CD4-positive, CD25-positive, alpha-beta regulatory T cell (primary cell): ENCODE data around the gene DNAJC22. TPM values are rescaled to one million over a fixed set of nuclear protein-coding genes. Genes with fewer than 3 reads are reported as not detected.

Experiments used
- ATAC-seq, 2 donors: fragments of 150-1000 bp; cut with Tn5 transposase; one replicate each; pipeline ENCODE4 v1.10.0; 2021; ENCODE audit warnings: low read depth in 2 of 2, moderate number of reproducible peaks in 2 of 2, moderate library complexity in 1 of 2
- DNase-seq, 3 donors: peaks; one replicate each; pipeline versions ENCODE4 v3.0.0 to v3.0.0-alpha.2; 2012 to 2022; ENCODE audit warnings: mixed read lengths in 1 of 3
- H3K27ac ChIP-seq: one replicate; pipeline ENCODE4 v1.7.0; 2013; ENCODE audit warnings: mild to moderate bottlenecking, low read length; ENCODE audit not compliant: insufficient read depth, poor library complexity, severe bottlenecking
- H3K27me3 ChIP-seq: one replicate; pipeline ENCODE4 v1.7.0; 2013; ENCODE audit warnings: low read length; ENCODE audit not compliant: control insufficient read depth, insufficient read depth
- H3K36me3 ChIP-seq: one replicate; pipeline ENCODE4 v1.7.0; 2013; ENCODE audit warnings: mild to moderate bottlenecking, low read length, moderate library complexity; ENCODE audit not compliant: control insufficient read depth, insufficient read depth
- H3K4me1 ChIP-seq: 2 replicates; pipeline ENCODE4 v1.7.0; 2013; ENCODE audit warnings: mild to moderate bottlenecking, low read length; ENCODE audit not compliant: insufficient read depth, control insufficient read depth, poor library complexity, severe bottlenecking
- H3K4me3 ChIP-seq: one replicate; pipeline ENCODE4 v1.7.0; 2013; ENCODE audit warnings: low read depth, mild to moderate bottlenecking, low read length, moderate library complexity
- H3K9me3 ChIP-seq, 2 experiments: 1 replicate in 1 of 2; 2 replicates in 1 of 2; pipeline ENCODE4 v1.7.0; 2013; ENCODE audit warnings: low read length in 2 of 2, mild to moderate bottlenecking in 1 of 2, moderate library complexity in 1 of 2; ENCODE audit not compliant: control insufficient read depth in 2 of 2
- H3K27ac Mint-ChIP-seq, 3 donors: one replicate each; pipeline ENCODE4 v1.8.0; 2020 to 2022; ENCODE audit warnings: mild to moderate bottlenecking in 3 of 3, mixed read lengths in 3 of 3, moderate library complexity in 2 of 3
- H3K27me3 Mint-ChIP-seq: one replicate; pipeline ENCODE4 v1.8.0; 2022; ENCODE audit warnings: mild to moderate bottlenecking, mixed read lengths
- H3K36me3 Mint-ChIP-seq: one replicate; pipeline ENCODE4 v1.8.0; 2020; ENCODE audit warnings: mixed read lengths
- H3K4me1 Mint-ChIP-seq, 4 donors: one replicate each; pipeline ENCODE4 v1.8.0; 2020 to 2022; ENCODE audit warnings: mixed read lengths in 4 of 4, mild to moderate bottlenecking in 1 of 4
- H3K4me3 Mint-ChIP-seq, 4 donors: one replicate each; pipeline ENCODE4 v1.8.0; 2020 to 2022; ENCODE audit warnings: mild to moderate bottlenecking in 4 of 4, mixed read lengths in 4 of 4, moderate library complexity in 3 of 4
- H3K9me3 Mint-ChIP-seq, 7 donors: one replicate each; pipeline ENCODE4 v1.8.0; 2020 to 2022; ENCODE audit warnings: mixed read lengths in 7 of 7, mild to moderate bottlenecking in 3 of 7, moderate library complexity in 2 of 7
- polyA plus RNA-seq, 4 donors: library from polyadenylated mRNA; unstranded; fragments of 300-500 nt; fragmentation: Illumina TruSeq; gene quantifications; one replicate each; pipeline ENCODE4 v1.2.3, GENCODE V29; 2021
- total RNA-seq: library from RNA; stranded (reverse); gene quantifications from one replicate; pipeline ENCODE4 v1.2.3, GENCODE V29; 2022

DNAJC22 gene
- total and polyA plus RNA-seq, 5 donors from 2014 or later = not detected

DNA sequence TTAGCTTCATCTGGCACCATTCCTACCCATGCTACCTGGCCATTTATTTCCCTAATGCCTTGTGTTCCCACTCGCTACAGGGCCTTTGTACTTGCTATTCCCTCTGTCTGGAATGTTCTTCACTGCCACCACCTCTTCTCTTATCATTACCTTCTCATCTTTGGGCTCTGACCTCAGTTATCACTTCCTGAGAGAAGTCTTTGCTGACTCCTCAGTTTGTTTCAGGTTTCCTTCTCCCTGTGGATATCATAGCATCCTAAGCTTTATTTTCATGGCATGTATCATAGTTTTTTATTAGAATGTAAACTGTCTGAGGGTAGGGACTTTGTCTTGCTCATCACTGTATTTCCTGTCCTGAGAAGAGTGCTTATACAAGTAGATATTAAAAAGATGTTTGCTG is 50.3 kb downstream of the DNAJC22 start:
- Mint-ChIP-seq H3K27me3 (no peaks in the 10 kb centered on the region), H3K4me1 (peaks cover 0 to 6% (median 2%) of the 10 kb centered on the region in 4 donors), H3K36me3 (no peaks in the 10 kb centered on the region), H3K4me3 (no peak overlapping the region), H3K9me3 (no peaks in the 10 kb centered on the region), H3K27ac (peak overlapping the region in 1 of 3 donors; percentile 57)
- H3K4me1 ChIP-seq = no peaks in the 10 kb centered on the region
- DNase-seq = no peak
- H3K27ac ChIP-seq = no peak overlapping the region
- no peaks in the 10 kb centered on the region for H3K36me3 ChIP-seq
- H3K27me3 ChIP-seq = no peaks in the 10 kb centered on the region
- no peak for ATAC-seq
- H3K9me3 ChIP-seq = no peaks in the 10 kb centered on the region
- H3K4me3 ChIP-seq = no peak overlapping the region

DNA sequence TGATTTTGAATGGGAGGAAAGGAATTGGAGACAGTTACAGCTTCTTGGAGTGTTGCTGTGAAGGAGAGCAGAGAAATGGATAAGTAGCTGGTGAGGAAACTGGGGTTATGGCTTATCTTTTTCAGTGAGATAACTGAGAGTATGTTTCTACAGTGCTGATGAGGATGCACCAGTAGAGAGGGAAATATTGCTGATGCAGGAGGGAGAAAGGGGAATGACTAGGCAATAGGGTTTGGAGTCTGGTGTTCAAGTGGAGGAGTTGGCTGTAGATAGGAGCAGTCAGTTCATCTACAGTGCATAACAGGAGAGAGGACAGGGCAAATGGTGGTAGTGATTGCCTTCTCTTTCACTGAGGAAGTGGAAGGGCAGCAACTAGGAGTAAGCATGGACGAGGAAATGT is 53.6 kb downstream of the DNAJC22 start:
- Histone ChIP-seq H3K36me3 (no peaks in the 10 kb centered on the region), H3K9me3 (no peaks in the 10 kb centered on the region), H3K4me1 (peaks cover 3% of the 10 kb centered on the region), H3K27me3 (no peaks in the 10 kb centered on the region), H3K4me3 (no peak overlapping the region), H3K27ac (no peak overlapping the region)
- Mint-ChIP-seq H3K36me3 (no peaks in the 10 kb centered on the region), H3K4me3 (no peak overlapping the region), H3K4me1 (peaks cover 10 to 16% (median 12%) of the 10 kb centered on the region in 4 donors), H3K27me3 (no peaks in the 10 kb centered on the region), H3K9me3 (no peaks in the 10 kb centered on the region), H3K27ac (peak overlapping the region in 2 of 3 donors; percentile 39 to 93)
- DNase-seq (no peak), ATAC-seq (no peak)

Other genes starting within 250 kb of the DNAJC22 start
- 315 TPM for gene LMBR1L, start 236.0 kb upstream of the DNAJC22 start, total RNA-seq
- 10 to 100 TPM; 59.0 to 71.9 (median 62.2) TPM for gene LMBR1L, start 236.0 kb upstream of the DNAJC22 start, polyA plus RNA-seq
- gene TUBA1B, start 215.5 kb upstream of the DNAJC22 start, total RNA-seq = 174 TPM
- 100 to 1,000 TPM; 445 to 648 (median 513) TPM for gene TUBA1B, start 215.5 kb upstream of the DNAJC22 start, polyA plus RNA-seq
- gene TUBA1A, start 157.8 kb upstream of the DNAJC22 start, total RNA-seq = 213 TPM
- gene TUBA1A, start 157.8 kb upstream of the DNAJC22 start, polyA plus RNA-seq = 100 to 1,000 TPM; 249 to 298 (median 265) TPM
- 41.4 TPM for gene TUBA1C, start 81.8 kb upstream of the DNAJC22 start, total RNA-seq
- 10 to 100 TPM; 50.0 to 64.0 (median 56.3) TPM for gene TUBA1C, start 81.8 kb upstream of the DNAJC22 start, polyA plus RNA-seq
- gene PRPH, start 51.7 kb upstream of the DNAJC22 start, total RNA-seq = not detected
- gene PRPH, start 51.7 kb upstream of the DNAJC22 start, polyA plus RNA-seq = under 1 TPM in 1 of 4 donors, not detected in 3; 0.24 TPM
- 2.0 TPM for gene TROAP, start 23.6 kb upstream of the DNAJC22 start, total RNA-seq
- gene TROAP, start 23.6 kb upstream of the DNAJC22 start, polyA plus RNA-seq = 1 to 10 TPM; 2.8 to 8.8 (median 4.9) TPM
- gene C1QL4, start 9.7 kb upstream of the DNAJC22 start, total RNA-seq = not detected
- gene C1QL4, start 9.7 kb upstream of the DNAJC22 start, polyA plus RNA-seq = not detected
- gene SPATS2, start 20.6 kb downstream of the DNAJC22 start, total RNA-seq = 5.5 TPM
- gene SPATS2, start 20.6 kb downstream of the DNAJC22 start, polyA plus RNA-seq = 1 to 10 TPM; 2.4 to 4.8 (median 3.6) TPM
- gene KCNH3, start 192.1 kb downstream of the DNAJC22 start, total RNA-seq = 1.2 TPM
- gene KCNH3, start 192.1 kb downstream of the DNAJC22 start, polyA plus RNA-seq = 1 to 10 TPM; 1.1 to 2.1 (median 1.5) TPM
- gene MCRS1, start 221.3 kb downstream of the DNAJC22 start, total RNA-seq = 72.8 TPM
- 10 to 100 TPM; 62.8 to 81.0 (median 67.8) TPM for gene MCRS1, start 221.3 kb downstream of the DNAJC22 start, polyA plus RNA-seq